ENCODE data around the gene ACIN1.

The ACIN1 gene

GRCh38 chr14:23041729-23042128 lies 53.2 kb downstream of the ACIN1 start:
- no peak overlapping the region for H3K23ac ChIP-seq (ENCODE audit: low read depth, low read length, poor library complexity)
- no peak overlapping the region for H3K4me2 ChIP-seq (ENCODE audit: insufficient read depth, low read length, poor library complexity, severe bottlenecking)
- H2AFZ ChIP-seq (ENCODE audit: low read length), result no peak overlapping the region
- H3K27ac ChIP-seq (replicated peaks; ENCODE audit: low read length), result no peak overlapping the region
- H4K8ac ChIP-seq (ENCODE audit: low read depth, low read length), result no peak overlapping the region
- no peak for DNase-seq (ENCODE audit: low spot score)
- H3K9me3 ChIP-seq (replicated peaks in 1 of 2; ENCODE audit: control insufficient read depth in 2 of 2, insufficient read depth in 1 of 2, low read depth in 1 of 2, low read length in 2 of 2), result peaks cover 0 to 1% of the 10 kb centered on the region in 2 donors
- H3K14ac ChIP-seq (ENCODE audit: low read length), result no peak overlapping the region
- peak overlapping the region; percentile 93 for H2AK5ac ChIP-seq (ENCODE audit: low read depth, low read length)
- H3K36me3 ChIP-seq (replicated peaks in 1 of 2; ENCODE audit: control insufficient read depth in 2 of 2, insufficient read depth in 2 of 2, low read length in 2 of 2), result no peaks in the 10 kb centered on the region
- H4K91ac ChIP-seq (ENCODE audit: low read depth, low read length, poor library complexity), result no peak overlapping the region
- no peak overlapping the region for H2BK120ac ChIP-seq (ENCODE audit: low read depth, low read length)
- H3K27me3 ChIP-seq (ENCODE audit: control insufficient read depth in 3 of 3, insufficient read depth in 3 of 3, low read depth in 1 of 3, low read length in 3 of 3), result no peaks in the 10 kb centered on the region
- no peak overlapping the region for H2BK12ac ChIP-seq (ENCODE audit: low read length)
- H2BK15ac ChIP-seq (ENCODE audit: low read length), result peak overlapping the region; percentile 81
- no peak overlapping the region for H3K4ac ChIP-seq (ENCODE audit: low read length)
- whole genome bisulfite sequencing, 2 donors (ENCODE audit: extremely low coverage in 2 of 2, insufficient read length in 2 of 2, insufficient replicate concordance in 1 of 2), result no CpG with 5 or more reads among the region's 8 CpGs
- no peak overlapping the region for H3K9ac ChIP-seq (ENCODE audit: low read depth, low read length, poor library complexity)
- no peak overlapping the region for H3K4me3 ChIP-seq (ENCODE audit: low read length in 2 of 2)
- H2BK5ac ChIP-seq (ENCODE audit: low read length), result peak overlapping the region; percentile 10
- peaks cover 5 to 6% of the 10 kb centered on the region in 2 donors for H3K4me1 ChIP-seq (ENCODE audit: control insufficient read depth in 2 of 2, insufficient read depth in 1 of 2, low read depth in 1 of 2, low read length in 2 of 2)
- no peaks in the 10 kb centered on the region for H3K79me1 ChIP-seq (ENCODE audit: low read depth, low read length)
- H3K18ac ChIP-seq (ENCODE audit: low read length), result peak overlapping the region; percentile 25

- no peak overlapping the region for H3K23ac ChIP-seq (ENCODE audit: low read depth, low read length, poor library complexity)
- H3K4me2 ChIP-seq (ENCODE audit: insufficient read depth, low read length, poor library complexity, severe bottlenecking), result no peak overlapping the region
- H2AK5ac ChIP-seq (ENCODE audit: low read depth, low read length), result no peak overlapping the region
- H4K8ac ChIP-seq (ENCODE audit: low read depth, low read length), result no peak overlapping the region
- no peak overlapping the region for H3K27ac ChIP-seq (replicated peaks; ENCODE audit: low read length)
- no peak overlapping the region for H3K18ac ChIP-seq (ENCODE audit: low read length)
- no peaks in the 10 kb centered on the region for H3K36me3 ChIP-seq (replicated peaks in 1 of 2; ENCODE audit: control insufficient read depth in 2 of 2, insufficient read depth in 2 of 2, low read length in 2 of 2)
- no peak overlapping the region for H4K91ac ChIP-seq (ENCODE audit: low read depth, low read length, poor library complexity)
- no peaks in the 10 kb centered on the region for H3K79me1 ChIP-seq (ENCODE audit: low read depth, low read length)
- no peak overlapping the region for H2BK120ac ChIP-seq (ENCODE audit: low read depth, low read length)
- no peak overlapping the region for H2BK12ac ChIP-seq (ENCODE audit: low read length)
- H3K9me3 ChIP-seq (replicated peaks in 1 of 2; ENCODE audit: control insufficient read depth in 2 of 2, insufficient read depth in 1 of 2, low read depth in 1 of 2, low read length in 2 of 2), result peaks cover 0 to 1% of the 10 kb centered on the region in 2 donors
- DNase-seq (ENCODE audit: low spot score), result no peak
- H3K9ac ChIP-seq (ENCODE audit: low read depth, low read length, poor library complexity), result no peak overlapping the region
- WGBS, 2 donors (ENCODE audit: extremely low coverage in 2 of 2, insufficient read length in 2 of 2, insufficient replicate concordance in 1 of 2), result no CpG with 5 or more reads among the region's 4 CpGs
- H3K4me3 ChIP-seq (ENCODE audit: low read length in 2 of 2), result no peak overlapping the region
- H2BK15ac ChIP-seq (ENCODE audit: low read length), result no peak overlapping the region
- H2AFZ ChIP-seq (ENCODE audit: low read length), result no peak overlapping the region
- no peak overlapping the region for H3K14ac ChIP-seq (ENCODE audit: low read length)
- H3K4ac ChIP-seq (ENCODE audit: low read length), result no peak overlapping the region
- H3K27me3 ChIP-seq (ENCODE audit: control insufficient read depth in 3 of 3, insufficient read depth in 3 of 3, low read depth in 1 of 3, low read length in 3 of 3), result no peaks in the 10 kb centered on the region
- peaks cover 5 to 6% of the 10 kb centered on the region in 2 donors for H3K4me1 ChIP-seq (ENCODE audit: control insufficient read depth in 2 of 2, insufficient read depth in 1 of 2, low read depth in 1 of 2, low read length in 2 of 2)
- no peak overlapping the region for H2BK5ac ChIP-seq (ENCODE audit: low read length)
Observed at GRCh38 chr14:23040100-23040499, 54.8 kb downstream of the ACIN1 start.

GRCh38 chr14:23035303-23036144 lies 59.4 kb downstream of the ACIN1 start:
- Histone ChIP-seq H2AFZ (ENCODE audit: low read length) (peak overlapping the region; percentile 89), H2BK15ac (ENCODE audit: low read length) (no peak overlapping the region), H2BK120ac (ENCODE audit: low read depth, low read length) (no peak overlapping the region), H2BK12ac (ENCODE audit: low read length) (no peak overlapping the region), H3K18ac (ENCODE audit: low read length) (no peak overlapping the region), H4K91ac (ENCODE audit: low read depth, low read length, poor library complexity) (no peak overlapping the region), H3K27me3 (ENCODE audit: control insufficient read depth in 3 of 3, insufficient read depth in 3 of 3, low read depth in 1 of 3, low read length in 3 of 3) (no peaks in the 10 kb centered on the region), H3K79me1 (ENCODE audit: low read depth, low read length) (peaks cover 4% of the 10 kb centered on the region), H3K4me1 (ENCODE audit: control insufficient read depth in 2 of 2, insufficient read depth in 1 of 2, low read depth in 1 of 2, low read length in 2 of 2) (peaks cover 0 to 7% of the 10 kb centered on the region in 2 donors), H3K27ac (replicated peaks; ENCODE audit: low read length) (no peak overlapping the region), H3K23ac (ENCODE audit: low read depth, low read length, poor library complexity) (no peak overlapping the region), H3K4ac (ENCODE audit: low read length) (no peak overlapping the region), H3K9ac (ENCODE audit: low read depth, low read length, poor library complexity) (no peak overlapping the region), H3K36me3 (replicated peaks in 1 of 2; ENCODE audit: control insufficient read depth in 2 of 2, insufficient read depth in 2 of 2, low read length in 2 of 2) (peaks cover 12 to 29% of the 10 kb centered on the region in 2 donors), H3K9me3 (replicated peaks in 1 of 2; ENCODE audit: control insufficient read depth in 2 of 2, insufficient read depth in 1 of 2, low read depth in 1 of 2, low read length in 2 of 2) (no peaks in the 10 kb centered on the region), H3K14ac (ENCODE audit: low read length) (no peak overlapping the region), H4K8ac (ENCODE audit: low read depth, low read length) (no peak overlapping the region), H2AK5ac (ENCODE audit: low read depth, low read length) (no peak overlapping the region), H3K4me2 (ENCODE audit: insufficient read depth, low read length, poor library complexity, severe bottlenecking) (no peak overlapping the region), H2BK5ac (ENCODE audit: low read length) (no peak overlapping the region), H3K4me3 (ENCODE audit: low read length in 2 of 2) (peak overlapping the region in 1 of 2 donors; percentile 83)
- no peak for DNase-seq (ENCODE audit: low spot score)
- no CpG with 5 or more reads among the region's 14 CpGs for WGBS, 2 donors (ENCODE audit: extremely low coverage in 2 of 2, insufficient read length in 2 of 2, insufficient replicate concordance in 1 of 2)

- H3K4me1 ChIP-seq (ENCODE audit: control insufficient read depth in 2 of 2, insufficient read depth in 1 of 2, low read depth in 1 of 2, low read length in 2 of 2), result peaks cover 0 to 7% of the 10 kb centered on the region in 2 donors
- no peak within 1 kb of the TSS for H2BK12ac ChIP-seq (ENCODE audit: low read length)
- peak within 1 kb of the TSS; percentile 89 for H2AFZ ChIP-seq (ENCODE audit: low read length)
- peaks cover 12 to 32% of the 10 kb centered on the region in 2 donors for H3K36me3 ChIP-seq (replicated peaks in 1 of 2; ENCODE audit: control insufficient read depth in 2 of 2, insufficient read depth in 2 of 2, low read length in 2 of 2)
- H2BK5ac ChIP-seq (ENCODE audit: low read length), result no peak within 1 kb of the TSS
- H2BK120ac ChIP-seq (ENCODE audit: low read depth, low read length), result peak within 1 kb of the TSS; percentile 33
- DNase-seq (ENCODE audit: low spot score), result peak; percentile 88
- H3K14ac ChIP-seq (ENCODE audit: low read length), result no peak within 1 kb of the TSS
- peak within 1 kb of the TSS; percentile 3 for H2BK15ac ChIP-seq (ENCODE audit: low read length)
- peak within 1 kb of the TSS; percentile 67 for H3K4me2 ChIP-seq (ENCODE audit: insufficient read depth, low read length, poor library complexity, severe bottlenecking)
- peak within 1 kb of the TSS; percentile 83 to 95 for H3K4me3 ChIP-seq (ENCODE audit: low read length in 2 of 2)
- H3K27ac ChIP-seq (replicated peaks; ENCODE audit: low read length), result peak within 1 kb of the TSS; percentile 84
- no peak within 1 kb of the TSS for H4K91ac ChIP-seq (ENCODE audit: low read depth, low read length, poor library complexity)
- no peaks in the 10 kb centered on the region for H3K27me3 ChIP-seq (ENCODE audit: control insufficient read depth in 3 of 3, insufficient read depth in 3 of 3, low read depth in 1 of 3, low read length in 3 of 3)
- no peaks in the 10 kb centered on the region for H3K9me3 ChIP-seq (replicated peaks in 1 of 2; ENCODE audit: control insufficient read depth in 2 of 2, insufficient read depth in 1 of 2, low read depth in 1 of 2, low read length in 2 of 2)
- peak within 1 kb of the TSS; percentile 89 for H3K9ac ChIP-seq (ENCODE audit: low read depth, low read length, poor library complexity)
- peaks cover 4% of the 10 kb centered on the region for H3K79me1 ChIP-seq (ENCODE audit: low read depth, low read length)
- H4K8ac ChIP-seq (ENCODE audit: low read depth, low read length), result peak within 1 kb of the TSS; percentile 75
- peak within 1 kb of the TSS; percentile 79 for H3K4ac ChIP-seq (ENCODE audit: low read length)
- peak within 1 kb of the TSS; percentile 30 for H3K23ac ChIP-seq (ENCODE audit: low read depth, low read length, poor library complexity)
- peak within 1 kb of the TSS; percentile 82 for H2AK5ac ChIP-seq (ENCODE audit: low read depth, low read length)
- peak within 1 kb of the TSS; percentile 87 for H3K18ac ChIP-seq (ENCODE audit: low read length)
- no CpG with 5 or more reads among the region's 36 CpGs for whole genome bisulfite sequencing, 2 donors (ENCODE audit: extremely low coverage in 2 of 2, insufficient read length in 2 of 2, insufficient replicate concordance in 1 of 2)
Observed at GRCh38 chr14:23034498-23035302, 60.2 kb downstream of the ACIN1 start, which contains the start of gene PSMB5. Gene PSMB5, minus strand, starts transcription at chr14:23034900. Its CDS starts 19 bp downstream, at chr14:23034881.
